HepG2 (cell line): Measurements from ENCODE around the gene MEGF11. TPM values are rescaled to one million over a fixed set of nuclear protein-coding genes. Genes with fewer than 3 reads are reported as not detected.
A peak's percentile ranks its signal among the peaks of the same experiment; 100 is the strongest.

Experiments used
- FOXC1 ChIP-seq: sonication (generic); formaldehyde crosslinking; IDR thresholded peaks from 2 replicates; pipeline ENCODE4 v1.8.0; 2022; ENCODE audit warnings: mild to moderate bottlenecking, missing genetic modification reagents, borderline replicate concordance
- HINFP ChIP-seq: sonication (generic); formaldehyde crosslinking; IDR thresholded peaks from 2 replicates; pipeline ENCODE4 v1.4.0; 2020; ENCODE audit warnings: low read depth, mild to moderate bottlenecking, missing genetic modification reagents
- HOMEZ ChIP-seq: IDR thresholded peaks from 2 replicates; pipeline ENCODE4 v1.6.1; 2016; ENCODE audit warnings: low read depth
- KLF16 ChIP-seq, 2 experiments: sonication (generic) in 1 of 2; formaldehyde crosslinking in 1 of 2; IDR thresholded peaks; 2 replicates each; pipeline versions ENCODE4 v1.6.1 to v1.8.0; 2016 to 2023; ENCODE audit warnings: missing genetic modification reagents in 2 of 2, missing compliant biosample characterization in 1 of 2
- MEIS2 ChIP-seq: sonication (generic); formaldehyde crosslinking; IDR thresholded peaks from 2 replicates; pipeline ENCODE4 v1.9.0; 2021; ENCODE audit warnings: mild to moderate bottlenecking, missing genetic modification reagents
- ZNF280B ChIP-seq: sonication (generic); formaldehyde crosslinking; IDR thresholded peaks from 2 replicates; pipeline ENCODE4 v1.5.0; 2020; ENCODE audit warnings: missing genetic modification reagents, mild to moderate bottlenecking, borderline replicate concordance
- ZNF343 ChIP-seq: sonication (generic); formaldehyde crosslinking; IDR thresholded peaks from 2 replicates; pipeline ENCODE4 v1.4.0; 2020; ENCODE audit warnings: mild to moderate bottlenecking, missing genetic modification reagents
- ZNF574 ChIP-seq: sonication (generic); formaldehyde crosslinking; IDR thresholded peaks from 2 replicates; pipeline ENCODE4 v1.4.0; 2020; ENCODE audit warnings: missing genetic modification reagents
- ZNF576 ChIP-seq: sonication (generic); formaldehyde crosslinking; IDR thresholded peaks from 2 replicates; pipeline ENCODE4 v1.4.0; 2020; ENCODE audit warnings: mild to moderate bottlenecking, missing genetic modification reagents
- polyA plus RNA-seq, 8 experiments: library from polyadenylated mRNA; depleted of rRNA in 3 of 8; stranded (reverse) in 7 of 8; unstranded in 1 of 8; fragments of >200 nt; fragmentation: Illumina TruSeq in 4 of 8; extraction: Trizol in 4 of 8; gene quantifications; 2 replicates each; pipeline versions ENCODE4 v1.2.1 to v1.2.3, GENCODE V29; 2011 to 2016; ENCODE audit warnings: low read depth in 4 of 8, missing spikeins in 1 of 8, mixed read lengths in 1 of 8; ENCODE audit not compliant: insufficient read depth in 1 of 8
- total RNA-seq, 5 experiments: library from RNA; depleted of rRNA; stranded (reverse); fragments of >200 nt; fragmentation: Illumina TruSeq; extraction: Trizol; gene quantifications; 2 replicates each; pipeline ENCODE4 v1.2.3, GENCODE V29; 2016; ENCODE audit warnings: low read depth in 1 of 5

Gene MEGF11
- total and polyA plus RNA-seq, 2 of the 13 experiments (the other 11 are each of a cell fraction or from before 2014, with no cell fraction given): not detected

- 0 out of 2 replicates have a peak, but pooled peaks have one; percentile 24 for TF ChIP-seq ZNF574 (CRISPR knock-in tag)
- 0 out of 4 replicates have a peak, but pooled peaks of 1 of the 2 experiments have one; percentile 23 for TF ChIP-seq KLF16 (CRISPR knock-in tag; IDR thresholded peaks at IDR 0.05)
- no peak for TF ChIP-seq ZNF576 (CRISPR knock-in tag)
- 0 out of 2 replicates have a peak, but pooled peaks have one; percentile 16 for TF ChIP-seq MEIS2
- TF ChIP-seq ZNF343: no peak
- 0 out of 2 replicates have a peak, but pooled peaks have one; percentile 21 for TF ChIP-seq HOMEZ (CRISPR knock-in tag)
- no peak for TF ChIP-seq ZNF280B (CRISPR knock-in tag)
- no peak for TF ChIP-seq HINFP (CRISPR knock-in tag)
- TF ChIP-seq FOXC1 (CRISPR knock-in tag): no peak
- TF ChIP-seq, all 625 proteins: peak for 27
These were observed 172.7 kb downstream of the MEGF11 start (continued) for GRCh38 chr15:66080717-66081398.
